ENCODE data around the gene LIG3. TPM values are rescaled to one million over a fixed set of nuclear protein-coding genes. Genes with fewer than 3 reads are reported as not detected.
A peak's percentile ranks its signal among the peaks of the same experiment; 100 is the strongest.

LIG3 gene
- total RNA-seq, 4 donors from 2014 or later, result 9.8 to 44.5 (median 23.9) TPM

DNA sequence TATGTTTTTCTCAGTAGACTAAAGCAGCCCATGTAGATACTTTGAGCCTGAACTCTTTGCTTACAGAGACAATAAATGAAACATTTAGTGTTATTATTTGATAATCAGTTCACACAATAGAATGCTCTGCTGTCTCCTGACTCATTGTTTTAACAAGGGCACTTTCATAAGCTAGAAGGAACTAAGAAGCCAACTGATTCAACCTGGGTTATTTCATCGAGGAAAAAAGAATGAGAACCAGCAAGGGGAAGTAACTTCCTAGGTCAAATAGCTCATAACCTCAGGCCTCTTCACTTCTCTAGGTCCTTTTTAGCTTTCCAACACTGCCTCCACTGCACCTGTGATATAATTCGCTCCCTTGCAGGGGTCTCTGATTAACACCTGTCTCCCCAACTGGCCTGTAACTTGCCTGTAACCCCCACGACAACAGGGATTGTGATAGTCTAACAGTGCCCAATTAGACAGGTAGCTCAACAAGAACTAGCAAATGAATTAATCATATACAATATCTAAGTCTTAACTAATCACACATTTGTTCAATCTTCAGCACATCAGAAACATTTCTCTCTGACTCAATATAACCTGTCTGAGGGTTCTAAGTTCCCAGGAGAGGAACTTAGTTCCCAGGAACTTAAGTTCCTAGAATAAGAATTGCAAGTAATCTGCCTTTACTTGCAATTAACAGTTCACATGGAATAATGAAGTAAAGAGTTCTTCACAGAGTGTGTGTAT is 48.4 kb downstream of the LIG3 start:
- peaks cover 0 to 5% (median 0%) of the 10 kb centered on the region in 4 donors for H3K36me3 ChIP-seq
- intact Hi-C loops (cut with DNase I; ENCODE audit: low total_unique reads) (no loop called here), in situ Hi-C loops (cut with MboI; ENCODE audit: low pct_ligation_motif_present in 1 of 4, low pct_unique_long_range_greater_than_20kb in 1 of 4, low sequenced_read_pairs in 3 of 4) (no loop called here)
- TF ChIP-seq POLR2A (IDR thresholded peaks at IDR 0.05) (no peak), CTCF (IDR thresholded peaks at IDR 0.05) (no peak), EP300 (IDR thresholded peaks at IDR 0.05; ENCODE audit: low read depth) (no peak), POLR2AphosphoS5 (IDR thresholded peaks at IDR 0.05) (no peak)
- DNase-seq, result no peak
- peaks cover 7 to 12% (median 8%) of the 10 kb centered on the region in 4 donors for H3K4me1 ChIP-seq
- H3K27ac ChIP-seq, result peak overlapping the region; percentile 13 to 54 (median 40)
- H3K4me3 ChIP-seq, result no peak overlapping the region
- 61 to 85% methylated on average over 2 to 3 of the region's 3 CpGs for WGBS, 2 donors (ENCODE audit: low coverage in 1 of 2)
- H3K9me3 ChIP-seq, result no peaks in the 10 kb centered on the region
- no peaks in the 10 kb centered on the region for H3K27me3 ChIP-seq

- H3K27ac ChIP-seq, result no peak overlapping the region
- intact Hi-C loops (cut with DNase I; ENCODE audit: low total_unique reads) (no loop called here), in situ Hi-C loops (cut with MboI; ENCODE audit: low pct_ligation_motif_present in 1 of 4, low pct_unique_long_range_greater_than_20kb in 1 of 4, low sequenced_read_pairs in 3 of 4) (no loop called here)
Observed at GRCh38 chr17:35030780-35031179, 50.5 kb downstream of the LIG3 start.

GRCh38 chr17:35038453-35038852 is 58.1 kb downstream of the LIG3 start:
- intact Hi-C loops (cut with DNase I; ENCODE audit: low total_unique reads) (no loop called here), in situ Hi-C loops (cut with MboI; ENCODE audit: low pct_ligation_motif_present in 1 of 4, low pct_unique_long_range_greater_than_20kb in 1 of 4, low sequenced_read_pairs in 3 of 4) (no loop called here)
- WGBS, 2 donors (ENCODE audit: low coverage in 1 of 2), result 87 to 92% methylated on average over 3 of the region's 3 CpGs

More at GRCh38 chr17:35030780-35031179, 50.5 kb downstream of the LIG3 start:
- Histone ChIP-seq H3K27me3 (no peaks in the 10 kb centered on the region), H3K4me3 (no peak overlapping the region), H3K36me3 (no peaks in the 10 kb centered on the region), H3K4me1 (peaks cover 7 to 12% (median 8%) of the 10 kb centered on the region in 4 donors), H3K9me3 (no peaks in the 10 kb centered on the region)
- 74 to 100% methylated on average over 1 of the region's 1 CpG for WGBS, 2 donors (ENCODE audit: low coverage in 1 of 2)
- TF ChIP-seq EP300 (IDR thresholded peaks at IDR 0.05; ENCODE audit: low read depth) (no peak), CTCF (IDR thresholded peaks at IDR 0.05) (no peak), POLR2A (IDR thresholded peaks at IDR 0.05) (no peak)
- no peak for DNase-seq

GRCh38 chr17:35041390-35041789 is 61.1 kb downstream of the LIG3 start:
- WGBS, 2 donors (ENCODE audit: low coverage in 1 of 2), result 88 to 95% methylated on average over 6 to 7 of the region's 7 CpGs
- no peaks in the 10 kb centered on the region for H3K27me3 ChIP-seq

More at GRCh38 chr17:35038453-35038852, 58.1 kb downstream of the LIG3 start:
- Histone ChIP-seq H3K36me3 (no peaks in the 10 kb centered on the region), H3K4me1 (no peaks in the 10 kb centered on the region), H3K9me3 (no peaks in the 10 kb centered on the region), H3K27ac (no peak overlapping the region), H3K27me3 (no peaks in the 10 kb centered on the region), H3K4me3 (no peak overlapping the region)
- DNase-seq, result no peak
- no peak for TF ChIP-seq EP300 (IDR thresholded peaks at IDR 0.05; ENCODE audit: low read depth)
- TF ChIP-seq POLR2A (IDR thresholded peaks at IDR 0.05), result no peak
- no peak for TF ChIP-seq POLR2AphosphoS5 (IDR thresholded peaks at IDR 0.05)
- TF ChIP-seq CTCF (IDR thresholded peaks at IDR 0.05), result no peak

More at GRCh38 chr17:35041390-35041789, 61.1 kb downstream of the LIG3 start:
- Histone ChIP-seq H3K36me3 (no peaks in the 10 kb centered on the region), H3K4me1 (peaks cover 5 to 23% (median 15%) of the 10 kb centered on the region in 4 donors), H3K27ac (no peak overlapping the region), H3K9me3 (no peaks in the 10 kb centered on the region), H3K4me3 (no peak overlapping the region)
- TF ChIP-seq CTCF (IDR thresholded peaks at IDR 0.05), result no peak
- TF ChIP-seq POLR2A (IDR thresholded peaks at IDR 0.05), result no peak
- no peak for TF ChIP-seq POLR2AphosphoS5 (IDR thresholded peaks at IDR 0.05)
- no peak for TF ChIP-seq EP300 (IDR thresholded peaks at IDR 0.05; ENCODE audit: low read depth)
- in situ Hi-C loops (cut with MboI; ENCODE audit: low pct_ligation_motif_present in 1 of 4, low pct_unique_long_range_greater_than_20kb in 1 of 4, low sequenced_read_pairs in 3 of 4), result no loop called here
- DNase-seq, result no peak
- intact Hi-C loops (cut with DNase I; ENCODE audit: low total_unique reads), result no loop called here
